ENCODE measurements around the gene AOX1.
"Not testable (repeated sequence)": the region's sequence is repeated elsewhere in the genome, so short reads cannot be mapped to it uniquely, and the experiment has no call there.

AOX1 gene

GRCh38 chr2:200625958-200626363 is 40.1 kb downstream of the AOX1 start:
- ChIA-PET POLR2A (no interaction called here), CTCF (interaction anchor here (0.8 kb wide), 1 partner anchor 10 kb away, joined by 3 read pairs; no protein-coding TSS in a partner anchor)
- TF ChIP-seq ZNF384 (IDR thresholded peaks at IDR 0.05) (no peak), FOXK2 (IDR thresholded peaks at IDR 0.05) (no peak), SUZ12 (IDR thresholded peaks at IDR 0.05) (no peak), ELF4 (IDR thresholded peaks at IDR 0.05) (no peak), L3MBTL2 (conservative IDR thresholded peaks at IDR 0.05) (no peak), NFRKB (IDR thresholded peaks at IDR 0.05) (no peak), SP1 (IDR thresholded peaks at IDR 0.05) (no peak), CTBP1 (IDR thresholded peaks at IDR 0.05; ENCODE audit: borderline replicate concordance) (no peak), ARNT (IDR thresholded peaks at IDR 0.05) (no peak), HDGF (IDR thresholded peaks at IDR 0.05; ENCODE audit: borderline replicate concordance) (no peak), FOXA1 (IDR thresholded peaks at IDR 0.05) (no peak), BHLHE40 (IDR thresholded peaks at IDR 0.05; ENCODE audit: borderline replicate concordance) (no peak), PKNOX1 (IDR thresholded peaks at IDR 0.05) (no peak), TARDBP (IDR thresholded peaks at IDR 0.05) (no peak), FOXM1 (IDR thresholded peaks at IDR 0.05; ENCODE audit: borderline replicate concordance) (no peak), LEF1 (IDR thresholded peaks at IDR 0.05; ENCODE audit: borderline replicate concordance) (no peak)
- DNase-seq (ENCODE audit: extremely low spot score), result no peak

GRCh38 chr2:200627110-200627770 is 41.4 kb downstream of the AOX1 start:
- POLR2A ChIA-PET, result no interaction called here
- TF ChIP-seq NFRKB (IDR thresholded peaks at IDR 0.05) (no peak), SUZ12 (IDR thresholded peaks at IDR 0.05) (no peak), TARDBP (IDR thresholded peaks at IDR 0.05) (no peak), FOXA1 (IDR thresholded peaks at IDR 0.05) (no peak), BHLHE40 (IDR thresholded peaks at IDR 0.05; ENCODE audit: borderline replicate concordance) (no peak), FOXK2 (IDR thresholded peaks at IDR 0.05) (no peak)
- DNase-seq (ENCODE audit: extremely low spot score), result no peak
- CTCF ChIA-PET, result no interaction called here

- CTCF ChIA-PET; POLR2A ChIA-PET; DNase-seq (ENCODE audit: extremely low spot score): not testable (repeated sequence)
Measured at GRCh38 chr2:200628461-200628860, 42.6 kb downstream of the AOX1 start.

- no peak for DNase-seq (ENCODE audit: extremely low spot score)
- TF ChIP-seq L3MBTL2 (conservative IDR thresholded peaks at IDR 0.05) (no peak), BHLHE40 (IDR thresholded peaks at IDR 0.05; ENCODE audit: borderline replicate concordance) (no peak), CTBP1 (IDR thresholded peaks at IDR 0.05; ENCODE audit: borderline replicate concordance) (no peak), LEF1 (IDR thresholded peaks at IDR 0.05; ENCODE audit: borderline replicate concordance) (no peak), TARDBP (IDR thresholded peaks at IDR 0.05) (no peak), FOXA1 (IDR thresholded peaks at IDR 0.05) (no peak), FOXM1 (IDR thresholded peaks at IDR 0.05; ENCODE audit: borderline replicate concordance) (no peak), SP1 (IDR thresholded peaks at IDR 0.05) (no peak), PKNOX1 (IDR thresholded peaks at IDR 0.05) (no peak), FOXK2 (IDR thresholded peaks at IDR 0.05) (no peak), HDGF (IDR thresholded peaks at IDR 0.05; ENCODE audit: borderline replicate concordance) (no peak), ELF4 (IDR thresholded peaks at IDR 0.05) (no peak), SUZ12 (IDR thresholded peaks at IDR 0.05) (no peak), ARNT (IDR thresholded peaks at IDR 0.05) (no peak), NFRKB (IDR thresholded peaks at IDR 0.05) (no peak), ZNF384 (IDR thresholded peaks at IDR 0.05) (no peak)
- POLR2A ChIA-PET, result no interaction called here
- CTCF ChIA-PET, result no interaction called here
Measured at GRCh38 chr2:200631287-200631686, 45.5 kb downstream of the AOX1 start.

- POLR2A ChIA-PET, result no interaction called here
- CTCF ChIA-PET, result interaction anchor here (1.0 kb wide), 1 partner anchor 101 kb away, joined by 3 read pairs; no protein-coding TSS in a partner anchor
- DNase-seq (ENCODE audit: extremely low spot score), result no peak
- TF ChIP-seq FOXA1 (IDR thresholded peaks at IDR 0.05), result no peak
- no peak for TF ChIP-seq SUZ12 (IDR thresholded peaks at IDR 0.05)
- no peak for TF ChIP-seq LEF1 (IDR thresholded peaks at IDR 0.05; ENCODE audit: borderline replicate concordance)
- TF ChIP-seq SP1 (IDR thresholded peaks at IDR 0.05), result no peak
- no peak for TF ChIP-seq L3MBTL2 (conservative IDR thresholded peaks at IDR 0.05)
- TF ChIP-seq HDGF (IDR thresholded peaks at IDR 0.05; ENCODE audit: borderline replicate concordance), result no peak
- no peak for TF ChIP-seq FOXK2 (IDR thresholded peaks at IDR 0.05)
- no peak for TF ChIP-seq FOXM1 (IDR thresholded peaks at IDR 0.05; ENCODE audit: borderline replicate concordance)
- no peak for TF ChIP-seq CTBP1 (IDR thresholded peaks at IDR 0.05; ENCODE audit: borderline replicate concordance)
- TF ChIP-seq TARDBP (IDR thresholded peaks at IDR 0.05), result no peak
- no peak for TF ChIP-seq ARNT (IDR thresholded peaks at IDR 0.05)
- TF ChIP-seq ELF4 (IDR thresholded peaks at IDR 0.05), result no peak
- no peak for TF ChIP-seq PKNOX1 (IDR thresholded peaks at IDR 0.05)
- TF ChIP-seq NFRKB (IDR thresholded peaks at IDR 0.05), result no peak
- no peak for TF ChIP-seq BHLHE40 (IDR thresholded peaks at IDR 0.05; ENCODE audit: borderline replicate concordance)
- TF ChIP-seq ZNF384 (IDR thresholded peaks at IDR 0.05), result no peak
Measured at GRCh38 chr2:200634231-200634964, 48.6 kb downstream of the AOX1 start.

- ChIA-PET CTCF (interaction anchor here (1.0 kb wide), 1 partner anchor 100 kb away, joined by 3 read pairs; no protein-coding TSS in a partner anchor), POLR2A (no interaction called here)
- DNase-seq (ENCODE audit: extremely low spot score), result no peak
- TF ChIP-seq FOXK2 (IDR thresholded peaks at IDR 0.05), result no peak
- no peak for TF ChIP-seq CTBP1 (IDR thresholded peaks at IDR 0.05; ENCODE audit: borderline replicate concordance)
- TF ChIP-seq L3MBTL2 (conservative IDR thresholded peaks at IDR 0.05), result no peak
- no peak for TF ChIP-seq LEF1 (IDR thresholded peaks at IDR 0.05; ENCODE audit: borderline replicate concordance)
- TF ChIP-seq SP1 (IDR thresholded peaks at IDR 0.05), result no peak
- no peak for TF ChIP-seq HDGF (IDR thresholded peaks at IDR 0.05; ENCODE audit: borderline replicate concordance)
- TF ChIP-seq ARNT (IDR thresholded peaks at IDR 0.05), result no peak
- no peak for TF ChIP-seq FOXM1 (IDR thresholded peaks at IDR 0.05; ENCODE audit: borderline replicate concordance)
- TF ChIP-seq ZNF384 (IDR thresholded peaks at IDR 0.05), result no peak
- TF ChIP-seq TARDBP (IDR thresholded peaks at IDR 0.05), result no peak
- TF ChIP-seq PKNOX1 (IDR thresholded peaks at IDR 0.05), result no peak
- no peak for TF ChIP-seq ELF4 (IDR thresholded peaks at IDR 0.05)
- TF ChIP-seq SUZ12 (IDR thresholded peaks at IDR 0.05), result no peak
- TF ChIP-seq FOXA1 (IDR thresholded peaks at IDR 0.05), result no peak
- TF ChIP-seq BHLHE40 (IDR thresholded peaks at IDR 0.05; ENCODE audit: borderline replicate concordance), result no peak
- TF ChIP-seq NFRKB (IDR thresholded peaks at IDR 0.05), result no peak
Measured at GRCh38 chr2:200635251-200635650, 49.4 kb downstream of the AOX1 start.
